ENCODE results near the gene ZNF451. TPM values are rescaled to one million over a fixed set of nuclear protein-coding genes. Genes with fewer than 3 reads are reported as not detected.

ZNF451 gene, protein sequence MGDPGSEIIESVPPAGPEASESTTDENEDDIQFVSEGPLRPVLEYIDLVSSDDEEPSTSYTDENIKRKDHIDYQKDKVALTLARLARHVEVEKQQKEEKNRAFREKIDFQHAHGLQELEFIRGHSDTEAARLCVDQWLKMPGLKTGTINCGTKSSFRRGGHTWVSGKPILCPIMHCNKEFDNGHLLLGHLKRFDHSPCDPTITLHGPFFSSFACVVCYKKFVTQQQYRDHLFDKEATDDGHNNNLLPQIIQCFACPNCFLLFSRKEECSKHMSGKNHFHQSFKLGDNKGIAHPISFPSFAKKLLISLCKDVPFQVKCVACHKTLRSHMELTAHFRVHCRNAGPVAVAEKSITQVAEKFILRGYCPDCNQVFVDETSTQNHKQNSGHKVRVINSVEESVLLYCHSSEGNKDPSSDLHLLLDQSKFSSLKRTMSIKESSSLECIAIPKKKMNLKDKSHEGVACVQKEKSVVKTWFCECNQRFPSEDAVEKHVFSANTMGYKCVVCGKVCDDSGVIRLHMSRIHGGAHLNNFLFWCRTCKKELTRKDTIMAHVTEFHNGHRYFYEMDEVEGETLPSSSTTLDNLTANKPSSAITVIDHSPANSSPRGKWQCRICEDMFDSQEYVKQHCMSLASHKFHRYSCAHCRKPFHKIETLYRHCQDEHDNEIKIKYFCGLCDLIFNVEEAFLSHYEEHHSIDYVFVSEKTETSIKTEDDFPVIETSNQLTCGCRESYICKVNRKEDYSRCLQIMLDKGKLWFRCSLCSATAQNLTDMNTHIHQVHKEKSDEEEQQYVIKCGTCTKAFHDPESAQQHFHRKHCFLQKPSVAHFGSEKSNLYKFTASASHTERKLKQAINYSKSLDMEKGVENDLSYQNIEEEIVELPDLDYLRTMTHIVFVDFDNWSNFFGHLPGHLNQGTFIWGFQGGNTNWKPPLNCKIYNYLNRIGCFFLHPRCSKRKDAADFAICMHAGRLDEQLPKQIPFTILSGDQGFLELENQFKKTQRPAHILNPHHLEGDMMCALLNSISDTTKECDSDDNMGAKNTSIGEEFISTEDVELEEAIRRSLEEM
- 19.8 and 38.9 TPM in 2 replicates for polyA plus RNA-seq

DNA sequence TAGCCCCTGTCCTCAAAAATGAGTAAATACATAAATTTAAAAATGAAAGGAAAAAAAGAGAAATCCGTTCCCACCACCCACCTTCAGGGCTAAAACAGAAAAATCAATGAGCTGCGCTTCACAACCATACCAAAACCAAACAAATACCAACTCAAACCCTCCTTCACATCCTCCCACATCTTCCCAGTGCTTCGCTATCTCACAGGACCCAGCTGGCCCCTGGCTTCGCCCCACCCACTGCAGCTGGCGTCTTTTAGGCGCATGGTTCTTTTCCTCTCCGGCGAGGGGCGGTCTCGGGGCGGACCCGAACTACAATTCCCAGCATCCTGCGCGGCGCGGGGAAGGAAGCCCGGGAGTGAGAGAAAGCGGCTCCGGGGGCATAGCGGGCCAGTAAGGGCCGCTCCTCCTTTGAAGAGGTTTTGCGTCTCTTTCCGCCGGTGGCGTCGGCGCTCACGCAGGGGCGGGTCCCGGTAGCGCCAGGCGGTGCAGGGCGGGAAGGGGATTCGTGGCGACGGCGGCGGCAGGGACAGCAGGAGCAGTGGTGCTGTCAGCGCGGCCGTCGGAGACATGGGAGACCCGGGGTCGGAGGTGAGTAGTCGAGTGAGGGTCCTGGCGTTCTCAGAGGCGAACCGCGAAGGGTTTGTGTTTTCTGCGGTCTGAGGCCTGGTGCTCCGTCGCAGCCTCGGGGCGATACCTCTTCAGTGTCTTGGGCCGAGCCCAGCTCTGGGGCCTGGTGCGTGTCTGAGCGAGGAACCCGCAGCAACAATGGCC, at the start of gene ZNF451:
ZNF451 (plus strand) TSS at position 502 of the 771 bp plus-strand sequence; CDS start at position 568, 66 bp downstream.

DNA sequence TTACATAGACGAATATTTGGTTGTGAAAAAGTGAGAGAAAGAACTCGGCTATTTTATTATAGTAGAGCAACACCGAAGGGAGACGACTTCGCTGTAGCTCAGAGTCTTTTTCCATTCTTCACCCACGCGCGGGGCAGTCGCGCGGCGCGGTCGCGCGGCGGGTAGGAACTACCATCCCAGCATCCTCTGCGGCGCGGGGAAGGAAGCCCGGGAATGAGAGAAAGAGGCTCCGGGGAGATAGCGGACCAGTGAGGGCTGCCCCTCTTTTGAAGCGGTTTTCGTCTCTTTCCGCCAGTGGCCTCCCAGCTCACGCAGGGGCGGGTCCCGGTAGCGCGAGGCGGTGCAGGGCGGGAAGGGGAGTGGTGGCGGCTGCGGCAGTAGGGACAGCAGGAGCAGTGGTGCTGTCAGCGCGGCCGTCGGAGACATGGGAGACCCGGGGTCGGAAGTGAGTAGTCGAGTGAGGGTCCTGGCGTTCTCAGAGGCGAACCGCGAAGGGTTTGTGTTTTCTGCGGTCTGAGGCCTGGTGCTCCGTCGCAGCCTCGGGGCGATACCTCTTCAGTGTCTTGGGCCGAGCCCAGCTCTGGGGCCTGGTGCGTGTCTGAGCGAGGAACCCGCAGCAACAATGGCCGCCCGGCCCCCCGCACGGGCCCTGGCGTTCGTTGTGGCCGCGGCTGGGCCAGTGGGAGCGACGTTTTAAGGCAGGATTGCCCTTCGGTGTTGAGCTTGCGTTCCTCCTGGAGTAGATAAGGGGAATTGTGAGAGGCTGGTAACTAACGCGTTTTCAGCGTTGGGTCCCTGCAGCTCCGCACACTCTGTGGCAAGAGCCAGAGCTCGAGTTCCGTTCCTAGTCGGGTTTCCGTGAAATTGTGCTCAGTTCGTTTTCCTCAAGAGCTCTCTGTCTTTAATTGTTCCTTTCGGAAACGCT, 43.4 kb upstream of the ZNF451 start, which contains the start of gene KIAA1586:
KIAA1586 (plus strand) TSS at position 362 of the 925 bp plus-strand sequence; CDS start at position 425, 63 bp downstream.

DNA sequence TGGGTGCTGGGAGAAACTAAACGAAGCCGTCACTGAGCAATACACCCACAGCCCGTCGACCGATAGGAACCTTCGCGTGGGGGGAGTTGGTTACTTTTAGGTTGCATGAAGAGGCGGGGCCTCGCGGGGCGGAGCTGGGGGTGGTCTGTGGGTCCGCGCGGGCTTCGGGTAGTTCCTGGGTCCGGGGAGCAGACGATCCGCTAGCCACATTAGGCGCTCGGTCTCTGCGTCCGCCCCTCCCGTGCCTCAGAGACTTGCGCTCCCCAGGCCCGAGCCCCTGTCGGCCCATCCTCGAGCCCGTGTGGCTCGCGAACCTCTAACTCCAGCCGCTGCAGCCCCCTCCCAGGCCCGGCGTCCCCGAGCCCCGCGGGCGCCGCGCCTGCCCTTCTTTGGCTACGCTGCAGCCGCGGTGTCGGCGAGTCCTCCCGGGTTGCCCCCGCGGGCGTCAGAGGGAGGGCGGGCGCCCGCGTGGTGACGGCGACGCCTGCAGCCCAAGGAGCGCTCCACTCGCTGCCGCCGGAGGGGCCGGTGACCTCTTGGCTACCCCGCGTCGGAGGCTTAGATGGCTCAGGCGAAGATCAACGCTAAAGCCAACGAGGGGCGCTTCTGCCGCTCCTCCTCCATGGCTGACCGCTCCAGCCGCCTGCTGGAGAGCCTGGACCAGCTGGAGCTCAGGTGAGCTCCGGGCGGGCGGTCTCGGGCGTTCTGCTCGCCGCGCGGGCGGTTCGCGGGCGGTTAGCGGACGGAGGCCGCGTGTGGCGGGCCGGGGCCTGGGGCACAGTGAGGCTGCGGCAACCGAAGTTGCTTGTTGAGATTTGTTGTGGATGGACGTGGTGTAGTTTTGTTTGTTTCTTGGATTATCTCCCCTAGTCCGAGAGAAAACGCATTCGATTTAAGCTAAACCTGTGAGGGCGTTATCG, 82.4 kb downstream of the ZNF451 start, which contains the start of gene BAG2:
BAG2 (plus strand) TSS at position 191 of the 920 bp plus-strand sequence; CDS start at position 563, 372 bp downstream.

Other genes with a start within 250 kb of the ZNF451 start
- gene BEND6, start 135.1 kb upstream of the ZNF451 start, polyA plus RNA-seq = 28.0 and 29.8 TPM in 2 replicates
- 41.7 and 62.9 TPM in 2 replicates for gene KIAA1586, start 43.5 kb upstream of the ZNF451 start, polyA plus RNA-seq
- 2.9 and 4.8 TPM in 2 replicates for gene BAG2, start 82.1 kb downstream of the ZNF451 start, polyA plus RNA-seq
- 1.3 and 9.2 TPM in 2 replicates for gene RAB23, start 132.1 kb downstream of the ZNF451 start, polyA plus RNA-seq
- 2.2 and 6.8 TPM in 2 replicates for gene PRIM2, start 227.4 kb downstream of the ZNF451 start, polyA plus RNA-seq